ENCODE results near the gene VTA1.

DNA sequence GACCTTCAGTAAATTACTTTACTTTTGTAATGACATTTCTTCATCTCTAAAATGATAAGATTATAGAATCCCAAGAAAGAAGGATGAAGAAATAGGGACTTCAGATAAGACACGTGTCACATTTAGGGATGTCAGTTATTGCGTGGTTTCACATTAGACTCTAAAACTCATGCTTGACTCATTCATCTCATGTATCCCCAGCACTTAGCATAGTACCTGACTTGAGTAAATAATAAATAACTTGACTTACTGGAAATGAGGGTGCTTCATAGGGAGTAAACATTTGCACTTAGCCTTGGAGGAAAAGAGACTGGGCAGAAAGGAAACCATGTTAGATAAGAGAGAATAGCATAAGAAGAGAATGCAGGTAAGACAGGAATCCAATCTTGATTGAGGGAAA lies 37.2 kb downstream of the VTA1 start:
- TF ChIP-seq, protein P1, sequence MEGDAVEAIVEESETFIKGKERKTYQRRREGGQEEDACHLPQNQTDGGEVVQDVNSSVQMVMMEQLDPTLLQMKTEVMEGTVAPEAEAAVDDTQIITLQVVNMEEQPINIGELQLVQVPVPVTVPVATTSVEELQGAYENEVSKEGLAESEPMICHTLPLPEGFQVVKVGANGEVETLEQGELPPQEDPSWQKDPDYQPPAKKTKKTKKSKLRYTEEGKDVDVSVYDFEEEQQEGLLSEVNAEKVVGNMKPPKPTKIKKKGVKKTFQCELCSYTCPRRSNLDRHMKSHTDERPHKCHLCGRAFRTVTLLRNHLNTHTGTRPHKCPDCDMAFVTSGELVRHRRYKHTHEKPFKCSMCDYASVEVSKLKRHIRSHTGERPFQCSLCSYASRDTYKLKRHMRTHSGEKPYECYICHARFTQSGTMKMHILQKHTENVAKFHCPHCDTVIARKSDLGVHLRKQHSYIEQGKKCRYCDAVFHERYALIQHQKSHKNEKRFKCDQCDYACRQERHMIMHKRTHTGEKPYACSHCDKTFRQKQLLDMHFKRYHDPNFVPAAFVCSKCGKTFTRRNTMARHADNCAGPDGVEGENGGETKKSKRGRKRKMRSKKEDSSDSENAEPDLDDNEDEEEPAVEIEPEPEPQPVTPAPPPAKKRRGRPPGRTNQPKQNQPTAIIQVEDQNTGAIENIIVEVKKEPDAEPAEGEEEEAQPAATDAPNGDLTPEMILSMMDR (IDR thresholded peaks at IDR 0.05; ENCODE audit: low read depth, low read length, missing input control): no peak
- TF ChIP-seq, protein P2, sequence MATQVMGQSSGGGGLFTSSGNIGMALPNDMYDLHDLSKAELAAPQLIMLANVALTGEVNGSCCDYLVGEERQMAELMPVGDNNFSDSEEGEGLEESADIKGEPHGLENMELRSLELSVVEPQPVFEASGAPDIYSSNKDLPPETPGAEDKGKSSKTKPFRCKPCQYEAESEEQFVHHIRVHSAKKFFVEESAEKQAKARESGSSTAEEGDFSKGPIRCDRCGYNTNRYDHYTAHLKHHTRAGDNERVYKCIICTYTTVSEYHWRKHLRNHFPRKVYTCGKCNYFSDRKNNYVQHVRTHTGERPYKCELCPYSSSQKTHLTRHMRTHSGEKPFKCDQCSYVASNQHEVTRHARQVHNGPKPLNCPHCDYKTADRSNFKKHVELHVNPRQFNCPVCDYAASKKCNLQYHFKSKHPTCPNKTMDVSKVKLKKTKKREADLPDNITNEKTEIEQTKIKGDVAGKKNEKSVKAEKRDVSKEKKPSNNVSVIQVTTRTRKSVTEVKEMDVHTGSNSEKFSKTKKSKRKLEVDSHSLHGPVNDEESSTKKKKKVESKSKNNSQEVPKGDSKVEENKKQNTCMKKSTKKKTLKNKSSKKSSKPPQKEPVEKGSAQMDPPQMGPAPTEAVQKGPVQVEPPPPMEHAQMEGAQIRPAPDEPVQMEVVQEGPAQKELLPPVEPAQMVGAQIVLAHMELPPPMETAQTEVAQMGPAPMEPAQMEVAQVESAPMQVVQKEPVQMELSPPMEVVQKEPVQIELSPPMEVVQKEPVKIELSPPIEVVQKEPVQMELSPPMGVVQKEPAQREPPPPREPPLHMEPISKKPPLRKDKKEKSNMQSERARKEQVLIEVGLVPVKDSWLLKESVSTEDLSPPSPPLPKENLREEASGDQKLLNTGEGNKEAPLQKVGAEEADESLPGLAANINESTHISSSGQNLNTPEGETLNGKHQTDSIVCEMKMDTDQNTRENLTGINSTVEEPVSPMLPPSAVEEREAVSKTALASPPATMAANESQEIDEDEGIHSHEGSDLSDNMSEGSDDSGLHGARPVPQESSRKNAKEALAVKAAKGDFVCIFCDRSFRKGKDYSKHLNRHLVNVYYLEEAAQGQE (IDR thresholded peaks at IDR 0.05): no peak
- TF ChIP-seq RAD21 (IDR thresholded peaks at IDR 0.05) (no peak), YY1 (IDR thresholded peaks at IDR 0.05) (no peak), SP1 (IDR thresholded peaks at IDR 0.05) (no peak), EGR1 (IDR thresholded peaks at IDR 0.05; ENCODE audit: low read depth in 2 of 2) (no peak)
- TF ChIP-seq, protein P3, sequence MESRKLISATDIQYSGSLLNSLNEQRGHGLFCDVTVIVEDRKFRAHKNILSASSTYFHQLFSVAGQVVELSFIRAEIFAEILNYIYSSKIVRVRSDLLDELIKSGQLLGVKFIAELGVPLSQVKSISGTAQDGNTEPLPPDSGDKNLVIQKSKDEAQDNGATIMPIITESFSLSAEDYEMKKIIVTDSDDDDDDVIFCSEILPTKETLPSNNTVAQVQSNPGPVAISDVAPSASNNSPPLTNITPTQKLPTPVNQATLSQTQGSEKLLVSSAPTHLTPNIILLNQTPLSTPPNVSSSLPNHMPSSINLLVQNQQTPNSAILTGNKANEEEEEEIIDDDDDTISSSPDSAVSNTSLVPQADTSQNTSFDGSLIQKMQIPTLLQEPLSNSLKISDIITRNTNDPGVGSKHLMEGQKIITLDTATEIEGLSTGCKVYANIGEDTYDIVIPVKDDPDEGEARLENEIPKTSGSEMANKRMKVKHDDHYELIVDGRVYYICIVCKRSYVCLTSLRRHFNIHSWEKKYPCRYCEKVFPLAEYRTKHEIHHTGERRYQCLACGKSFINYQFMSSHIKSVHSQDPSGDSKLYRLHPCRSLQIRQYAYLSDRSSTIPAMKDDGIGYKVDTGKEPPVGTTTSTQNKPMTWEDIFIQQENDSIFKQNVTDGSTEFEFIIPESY (IDR thresholded peaks at IDR 0.05): no peak
